NCI-H82 treated with DMSO at 0.1 percent for 48 hours (cell line): ENCODE results near the gene KRAS.

Experiments
- DNase-seq: peaks from one replicate; lab custom pipeline; 2025; ENCODE audit not compliant: unreplicated experiment; lab: John Stamatoyannopoulos, UW

The KRAS gene

GRCh38 chr12:25195056-25195971 is 55.4 kb downstream of the KRAS start, which contains the start of the genes DNAI7 and ETFRF1:
DNAI7 (minus strand) TSS chr12:25195160; CDS start chr12:25195078, 82 bp downstream.
ETFRF1 (plus strand) TSS chr12:25195237; CDS start chr12:25203957, 8,720 bp downstream.
- DNase-seq = peak; percentile 93

DNA sequence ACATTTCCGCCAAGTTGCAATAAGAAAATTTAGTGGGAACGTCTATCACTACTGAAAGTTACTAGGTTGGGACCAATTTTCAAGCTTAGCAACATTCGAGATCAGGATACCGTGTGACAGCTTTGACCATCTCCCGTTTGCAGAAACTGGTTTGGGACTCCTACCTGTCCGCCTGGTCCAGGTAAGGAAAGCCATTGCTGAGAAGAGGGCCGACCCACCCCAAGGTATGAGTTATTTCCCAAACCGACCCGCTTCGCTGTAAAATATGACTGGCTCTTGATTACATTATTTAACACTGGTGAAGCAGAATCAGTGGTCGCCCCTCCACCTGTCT is 56.0 kb downstream of the KRAS start:
- no peak for DNase-seq

DNA sequence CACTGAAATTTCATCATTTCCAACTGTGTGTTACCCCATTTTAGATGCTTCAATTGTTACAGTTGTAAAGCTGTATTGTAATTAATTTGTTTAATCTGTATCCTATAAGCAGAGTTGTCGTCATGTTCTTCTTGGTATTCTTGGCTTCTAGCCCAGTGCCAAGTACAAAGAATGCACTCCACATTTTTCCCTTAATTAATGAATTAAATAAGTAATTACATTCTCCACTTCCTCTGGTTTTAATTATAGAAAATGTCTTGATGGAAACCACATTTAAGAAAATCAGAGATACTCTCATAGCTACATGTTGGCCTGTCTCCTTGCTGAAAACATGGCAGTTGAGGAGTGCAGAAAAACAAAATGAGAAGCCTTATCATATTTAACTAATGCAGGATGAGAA is 56.5 kb downstream of the KRAS start:
- DNase-seq = no peak

DNA sequence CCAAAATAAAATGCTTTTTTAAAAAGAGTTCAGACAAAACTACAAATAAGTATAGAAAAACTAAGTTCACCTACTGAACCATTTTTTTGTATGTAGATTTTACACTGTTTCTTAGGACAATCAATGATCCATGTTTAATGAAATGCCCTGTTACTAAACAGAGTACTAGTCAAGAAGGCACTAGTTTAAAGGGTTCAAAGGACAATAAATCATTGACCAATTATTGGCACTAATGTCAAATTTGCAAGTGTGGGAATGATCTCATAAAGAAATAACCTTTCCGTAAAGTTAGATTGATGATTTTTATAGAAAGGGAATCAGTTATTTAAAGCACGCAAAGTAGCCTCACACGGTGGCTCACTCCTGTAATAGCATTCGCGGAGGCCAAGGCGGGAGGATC is 59.9 kb downstream of the KRAS start:
- DNase-seq = no peak

DNA sequence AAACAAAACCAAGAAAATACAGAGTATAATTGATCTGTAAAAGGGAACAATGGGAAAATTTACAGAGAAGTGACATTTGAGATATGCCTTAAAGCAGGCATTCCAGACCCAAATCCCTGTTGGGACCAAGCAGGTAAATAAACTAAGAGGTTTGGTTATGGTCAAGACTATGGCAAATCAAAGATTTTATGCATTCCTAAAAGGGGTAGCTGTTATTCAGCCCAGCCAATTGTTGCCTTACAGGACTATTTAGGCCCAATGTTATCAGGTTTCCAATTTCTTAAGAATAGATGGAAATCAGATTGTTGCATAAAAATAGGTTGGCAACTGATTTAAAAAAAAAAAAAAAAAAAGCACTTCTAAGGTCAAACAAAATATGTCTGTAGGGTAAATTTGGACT is 61.1 kb downstream of the KRAS start:
- DNase-seq = no peak

DNA sequence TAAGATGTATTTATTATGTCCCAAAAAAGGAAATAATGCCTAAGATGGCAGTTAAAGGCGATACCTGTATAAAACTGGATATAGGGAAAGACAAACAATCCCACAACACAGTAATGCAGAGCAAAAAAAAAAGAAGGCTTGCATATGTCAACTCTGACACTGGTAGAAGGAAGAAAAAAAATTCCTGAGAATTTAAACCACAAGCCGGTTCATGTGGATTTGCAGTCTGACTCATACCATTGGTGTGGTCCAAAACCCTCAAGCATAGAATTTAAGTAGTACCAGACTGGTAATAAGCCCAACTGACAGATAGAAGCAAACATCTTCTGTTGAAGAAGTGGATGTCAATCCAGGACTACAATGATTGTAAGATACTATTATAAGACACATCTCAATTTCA is 62.9 kb downstream of the KRAS start:
- DNase-seq = no peak

- DNase-seq = no peak
Observed at GRCh38 chr12:25186788-25187402, 63.8 kb downstream of the KRAS start.

- no peak for DNase-seq
Observed at GRCh38 chr12:25186038-25186787, 64.5 kb downstream of the KRAS start.

DNA sequence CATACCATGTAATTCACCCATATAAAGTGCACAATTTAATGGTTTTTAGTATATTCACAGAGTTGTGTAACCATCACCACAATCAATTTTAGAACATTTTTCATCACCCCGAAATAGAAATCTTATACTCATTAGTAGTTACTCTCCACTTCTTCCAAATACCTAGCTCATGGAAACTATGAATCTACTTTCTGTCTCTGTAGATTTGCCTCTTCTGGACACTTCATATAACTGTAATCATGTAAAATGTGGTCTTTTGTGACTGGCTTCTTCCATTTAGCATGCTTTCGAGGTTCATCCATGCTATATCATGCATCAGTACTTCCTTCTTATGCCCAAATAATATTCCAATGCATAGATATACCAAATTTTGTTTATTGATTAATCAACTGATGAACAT is 66.6 kb downstream of the KRAS start:
- no peak for DNase-seq

DNA sequence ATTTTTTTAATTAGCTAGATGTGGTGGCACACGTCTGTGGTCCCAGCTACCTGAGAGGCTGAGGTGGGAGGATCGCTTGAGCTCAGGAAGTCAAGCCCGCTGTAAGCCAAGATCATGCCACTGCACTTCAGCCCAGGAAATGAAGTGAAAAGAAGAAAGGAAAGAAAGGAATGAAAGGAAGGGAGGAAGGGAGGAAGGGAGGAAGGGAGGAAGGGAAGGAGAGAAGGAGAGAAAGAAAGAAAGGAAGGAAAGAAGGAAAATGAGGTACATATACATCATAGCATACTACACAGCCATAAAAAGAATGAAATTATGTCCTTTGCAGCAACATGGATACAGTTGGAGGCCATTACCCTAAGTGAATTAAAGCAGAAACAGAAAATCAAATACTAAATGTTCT is 68.0 kb downstream of the KRAS start:
- DNase-seq = no peak

GRCh38 chr12:25162866-25163265 is 87.9 kb downstream of the KRAS start:
- DNase-seq = no peak

- no peak for DNase-seq
Observed at GRCh38 chr12:25156061-25156460, 94.7 kb downstream of the KRAS start.

- no peak for DNase-seq
Observed at GRCh38 chr12:25155022-25155576, 95.6 kb downstream of the KRAS start.
